H9 (cell line): ENCODE measurements around the gene ATP8B2. TPM values are rescaled to one million over a fixed set of nuclear protein-coding genes. Genes with fewer than 3 reads are reported as not detected.
"Not testable (repeated sequence)": the region's sequence is repeated elsewhere in the genome, so short reads cannot be mapped to it uniquely, and the experiment has no call there.

ENCODE experiments used
- DNase-seq: peaks from one replicate; pipeline ENCODE4 v3.0.0-alpha.2; 2017
- H2AFZ ChIP-seq: one replicate; pipeline ENCODE4 v1.6.1; 2013; ENCODE audit warnings: mild to moderate bottlenecking, low read length, control low read depth, moderate library complexity
- H2AK5ac ChIP-seq: 2 replicates; pipeline ENCODE4 v1.6.1; 2013; ENCODE audit warnings: low read length, control low read depth, mixed read lengths; ENCODE audit not compliant: insufficient read length
- H2BK120ac ChIP-seq: one replicate; pipeline ENCODE4 v1.6.1; 2013; ENCODE audit warnings: low read depth, mild to moderate bottlenecking, low read length, control low read depth, inconsistent platforms; ENCODE audit not compliant: poor library complexity, severe bottlenecking
- H2BK12ac ChIP-seq: 2 replicates; pipeline ENCODE4 v1.6.1; 2013; ENCODE audit warnings: low read length, control low read depth, mixed read lengths, low read depth; ENCODE audit not compliant: insufficient read length
- H2BK15ac ChIP-seq: 2 replicates; pipeline ENCODE4 v1.6.1; 2013; ENCODE audit warnings: low read depth, low read length, control low read depth
- H2BK20ac ChIP-seq: one replicate; pipeline ENCODE4 v1.6.1; 2013; ENCODE audit warnings: low read depth, mild to moderate bottlenecking, low read length, control low read depth, inconsistent platforms; ENCODE audit not compliant: poor library complexity, severe bottlenecking
- H2BK5ac ChIP-seq: 2 replicates; pipeline ENCODE4 v1.6.1; 2013; ENCODE audit warnings: low read length, control low read depth, mixed read lengths; ENCODE audit not compliant: insufficient read length
- H3K14ac ChIP-seq: 2 replicates; pipeline ENCODE4 v1.6.1; 2013; ENCODE audit warnings: low read length, control low read depth; ENCODE audit not compliant: insufficient read depth
- H3K18ac ChIP-seq: 2 replicates; pipeline ENCODE4 v1.6.1; 2013; ENCODE audit warnings: low read depth, mild to moderate bottlenecking, mixed read lengths, low read length, control low read depth; ENCODE audit not compliant: insufficient read length
- H3K23ac ChIP-seq: 2 replicates; pipeline ENCODE4 v1.6.1; 2013; ENCODE audit warnings: low read length, control low read depth, mixed read lengths, low read depth; ENCODE audit not compliant: insufficient read length
- H3K23me2 ChIP-seq: 2 replicates; pipeline ENCODE4 v1.6.1; 2013; ENCODE audit warnings: low read depth, mild to moderate bottlenecking, mixed read lengths, low read length, control low read depth; ENCODE audit not compliant: insufficient read length, poor library complexity, severe bottlenecking
- H3K27ac ChIP-seq: 2 replicates; pipeline ENCODE4 v1.5.1; 2013; ENCODE audit warnings: low read length, control low read depth, mixed read lengths, low read depth; ENCODE audit not compliant: insufficient read length
- H3K27me3 ChIP-seq: 2 replicates; pipeline ENCODE4 v1.6.1; 2013; ENCODE audit warnings: low read length, control low read depth, inconsistent platforms; ENCODE audit not compliant: insufficient read depth
- H3K4ac ChIP-seq: 2 replicates; pipeline ENCODE4 v1.6.1; 2013; ENCODE audit warnings: low read depth, mild to moderate bottlenecking, control low read depth, inconsistent platforms, low read length, moderate library complexity
- H3K4me1 ChIP-seq: 2 replicates; pipeline ENCODE4 v1.6.1; 2013; ENCODE audit warnings: low read length, control low read depth, inconsistent platforms; ENCODE audit not compliant: insufficient read depth
- H3K4me2 ChIP-seq: 2 replicates; pipeline ENCODE4 v1.6.1; 2013; ENCODE audit warnings: low read length, control low read depth, mixed read lengths; ENCODE audit not compliant: insufficient read length, insufficient read depth
- H3K56ac ChIP-seq: 2 replicates; pipeline ENCODE4 v1.6.1; 2013; ENCODE audit warnings: low read depth, mild to moderate bottlenecking, mixed read lengths, low read length, control low read depth; ENCODE audit not compliant: insufficient read length
- H3K79me1 ChIP-seq: 2 replicates; pipeline ENCODE4 v1.6.1; 2013; ENCODE audit warnings: low read depth, mild to moderate bottlenecking, moderate library complexity, low read length, control low read depth, inconsistent platforms; ENCODE audit not compliant: insufficient read depth, poor library complexity, severe bottlenecking
- H3K79me2 ChIP-seq: 2 replicates; pipeline ENCODE4 v1.6.1; 2013; ENCODE audit warnings: low read length, control low read depth, inconsistent platforms; ENCODE audit not compliant: insufficient read depth
- H3K9ac ChIP-seq: 2 replicates; pipeline ENCODE4 v1.6.1; 2013; ENCODE audit warnings: low read length, control low read depth, mixed read lengths; ENCODE audit not compliant: insufficient read length; ENCODE audit errors: extremely low read depth
- H3K9me3 ChIP-seq: one replicate; pipeline ENCODE4 v1.6.1; 2013; ENCODE audit warnings: low read depth, low read length, inconsistent platforms; ENCODE audit not compliant: control insufficient read depth
- H3T11ph ChIP-seq: one replicate; pipeline ENCODE4 v1.6.1; 2013; ENCODE audit warnings: mild to moderate bottlenecking, low read length, control low read depth, inconsistent platforms
- H4K20me1 ChIP-seq: one replicate; pipeline ENCODE4 v1.6.1; 2013; ENCODE audit not compliant: control insufficient read depth, insufficient read length, insufficient read depth
- H4K5ac ChIP-seq: 2 replicates; pipeline ENCODE4 v1.6.1; 2013; ENCODE audit warnings: low read depth, mild to moderate bottlenecking, mixed read lengths, low read length, control low read depth; ENCODE audit not compliant: insufficient read length
- H4K8ac ChIP-seq: replicated peaks from 2 replicates; pipeline ENCODE4 v1.6.1; 2013; ENCODE audit warnings: low read length, control low read depth, mixed read lengths, low read depth; ENCODE audit not compliant: insufficient read length
- H4K91ac ChIP-seq: 2 replicates; pipeline ENCODE4 v1.6.1; 2013; ENCODE audit warnings: low read depth, mild to moderate bottlenecking, moderate library complexity, mixed read lengths, low read length, control low read depth; ENCODE audit not compliant: insufficient read length
- H3K27ac Mint-ChIP-seq, 3 experiments: 2 replicates in 2 of 3; 3 replicates in 1 of 3; pipeline ENCODE4 v1.8.0; 2020 to 2021; ENCODE audit warnings: mixed read lengths in 3 of 3, mild to moderate bottlenecking in 1 of 3, moderate library complexity in 1 of 3
- H3K27me3 Mint-ChIP-seq: 2 replicates; pipeline ENCODE4 v1.8.0; 2021; ENCODE audit warnings: low read depth, mild to moderate bottlenecking, moderate library complexity, mixed read lengths
- H3K36me3 Mint-ChIP-seq, 3 experiments: 2 replicates in 2 of 3; 3 replicates in 1 of 3; pipeline ENCODE4 v1.8.0; 2020 to 2021; ENCODE audit warnings: low read depth in 3 of 3, mixed read lengths in 3 of 3; ENCODE audit not compliant: insufficient read depth in 1 of 3
- H3K4me1 Mint-ChIP-seq, 2 experiments: 2 replicates each; pipeline ENCODE4 v1.8.0; 2020; ENCODE audit warnings: mixed read lengths in 2 of 2
- H3K4me3 Mint-ChIP-seq, 2 experiments: 2 replicates in 1 of 2; 3 replicates in 1 of 2; pipeline ENCODE4 v1.8.0; 2020 to 2021; ENCODE audit warnings: mild to moderate bottlenecking in 2 of 2, mixed read lengths in 2 of 2, moderate library complexity in 1 of 2
- H3K9me3 Mint-ChIP-seq, 2 experiments: 2 replicates in 1 of 2; 3 replicates in 1 of 2; pipeline ENCODE4 v1.8.0; 2020; ENCODE audit warnings: mild to moderate bottlenecking in 2 of 2, mixed read lengths in 2 of 2, moderate library complexity in 1 of 2
- WGBS: extraction: QIAGEN DNeasy Blood & Tissue Kit; methylation state at CpG from one replicate; pipeline ENCODE4 v1.1.7; 2013; ENCODE audit warnings: missing lambda C conversion rate, low lambda C conversion rate, mixed read lengths; ENCODE audit not compliant: insufficient read length; ENCODE audit errors: extremely low coverage; 5-methylcytosine and 5-hydroxymethylcytosine counted together
- total RNA-seq: library from RNA; stranded (reverse); gene quantifications from 2 replicates; pipeline ENCODE4 v1.2.1, GENCODE V29; 2021
- TF ChIP-seq, protein P1 (sequence below): fragments of 200-600 bp; sonication (generic); conservative IDR thresholded peaks from 3 replicates; pipeline ENCODE4 v1.8.0; 2021; ENCODE audit warnings: antibody characterized with exemption, mild to moderate bottlenecking

The ATP8B2 gene
- total RNA-seq, 1 experiment from 2014 or later, result 37.6 TPM

DNA sequence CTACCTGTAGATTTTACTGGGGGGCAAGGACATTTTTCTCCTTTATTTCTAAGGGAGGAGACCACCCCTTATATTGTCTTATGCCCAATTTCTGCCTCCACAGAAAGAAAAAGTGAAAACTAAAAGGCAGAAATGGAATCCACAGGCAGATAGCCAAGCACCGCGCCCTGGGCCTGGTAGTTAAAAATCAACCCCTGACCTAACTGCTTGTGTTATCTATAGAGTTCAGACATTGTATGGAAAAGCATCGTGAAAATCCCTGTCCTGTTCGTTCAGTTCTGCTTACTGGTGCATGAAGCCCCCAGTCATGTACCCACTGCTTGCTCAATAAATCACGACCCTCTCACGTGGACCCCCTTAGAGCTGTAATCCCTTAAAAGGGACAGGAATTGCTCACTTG, 46.1 kb downstream of the ATP8B2 start:
- TF ChIP-seq, protein P1, sequence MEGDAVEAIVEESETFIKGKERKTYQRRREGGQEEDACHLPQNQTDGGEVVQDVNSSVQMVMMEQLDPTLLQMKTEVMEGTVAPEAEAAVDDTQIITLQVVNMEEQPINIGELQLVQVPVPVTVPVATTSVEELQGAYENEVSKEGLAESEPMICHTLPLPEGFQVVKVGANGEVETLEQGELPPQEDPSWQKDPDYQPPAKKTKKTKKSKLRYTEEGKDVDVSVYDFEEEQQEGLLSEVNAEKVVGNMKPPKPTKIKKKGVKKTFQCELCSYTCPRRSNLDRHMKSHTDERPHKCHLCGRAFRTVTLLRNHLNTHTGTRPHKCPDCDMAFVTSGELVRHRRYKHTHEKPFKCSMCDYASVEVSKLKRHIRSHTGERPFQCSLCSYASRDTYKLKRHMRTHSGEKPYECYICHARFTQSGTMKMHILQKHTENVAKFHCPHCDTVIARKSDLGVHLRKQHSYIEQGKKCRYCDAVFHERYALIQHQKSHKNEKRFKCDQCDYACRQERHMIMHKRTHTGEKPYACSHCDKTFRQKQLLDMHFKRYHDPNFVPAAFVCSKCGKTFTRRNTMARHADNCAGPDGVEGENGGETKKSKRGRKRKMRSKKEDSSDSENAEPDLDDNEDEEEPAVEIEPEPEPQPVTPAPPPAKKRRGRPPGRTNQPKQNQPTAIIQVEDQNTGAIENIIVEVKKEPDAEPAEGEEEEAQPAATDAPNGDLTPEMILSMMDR, result no peak
- H3K9me3 ChIP-seq, result no peaks in the 10 kb centered on the region
- H4K5ac ChIP-seq, result no peak overlapping the region
- no peaks in the 10 kb centered on the region for H3K79me1 ChIP-seq
- H3K79me2 ChIP-seq, result no peaks in the 10 kb centered on the region
- H2AK5ac ChIP-seq, result no peak overlapping the region
- H3K23ac ChIP-seq, result no peak overlapping the region
- H2BK12ac ChIP-seq, result no peak overlapping the region
- no peak for DNase-seq
- Mint-ChIP-seq H3K4me1 (no peaks in the 10 kb centered on the region), H3K4me3 (no peak overlapping the region), H3K27me3 (no peaks in the 10 kb centered on the region), H3K9me3 (no peaks in the 10 kb centered on the region), H3K36me3 (no peaks in the 10 kb centered on the region), H3K27ac (no peak overlapping the region)
- no peaks in the 10 kb centered on the region for H4K20me1 ChIP-seq
- H4K91ac ChIP-seq, result no peak overlapping the region
- no peaks in the 10 kb centered on the region for H3K27me3 ChIP-seq
- H3K18ac ChIP-seq, result no peak overlapping the region
- no peak overlapping the region for H3K4ac ChIP-seq
- no peaks in the 10 kb centered on the region for H3K23me2 ChIP-seq
- no peak overlapping the region for H3K56ac ChIP-seq
- no peak overlapping the region for H3T11ph ChIP-seq
- no peak overlapping the region for H3K14ac ChIP-seq
- H4K8ac ChIP-seq, result no peak overlapping the region
- no peak overlapping the region for H3K4me2 ChIP-seq
- no peak overlapping the region for H3K9ac ChIP-seq
- H2BK120ac ChIP-seq, result no peak overlapping the region
- H2AFZ ChIP-seq, result no peak overlapping the region
- WGBS, result no CpG with 5 or more reads among the region's 6 CpGs
- no peak overlapping the region for H2BK5ac ChIP-seq
- no peak overlapping the region for H2BK15ac ChIP-seq
- H3K27ac ChIP-seq, result no peak overlapping the region
- no peak overlapping the region for H2BK20ac ChIP-seq
- H3K4me1 ChIP-seq, result no peaks in the 10 kb centered on the region

DNA sequence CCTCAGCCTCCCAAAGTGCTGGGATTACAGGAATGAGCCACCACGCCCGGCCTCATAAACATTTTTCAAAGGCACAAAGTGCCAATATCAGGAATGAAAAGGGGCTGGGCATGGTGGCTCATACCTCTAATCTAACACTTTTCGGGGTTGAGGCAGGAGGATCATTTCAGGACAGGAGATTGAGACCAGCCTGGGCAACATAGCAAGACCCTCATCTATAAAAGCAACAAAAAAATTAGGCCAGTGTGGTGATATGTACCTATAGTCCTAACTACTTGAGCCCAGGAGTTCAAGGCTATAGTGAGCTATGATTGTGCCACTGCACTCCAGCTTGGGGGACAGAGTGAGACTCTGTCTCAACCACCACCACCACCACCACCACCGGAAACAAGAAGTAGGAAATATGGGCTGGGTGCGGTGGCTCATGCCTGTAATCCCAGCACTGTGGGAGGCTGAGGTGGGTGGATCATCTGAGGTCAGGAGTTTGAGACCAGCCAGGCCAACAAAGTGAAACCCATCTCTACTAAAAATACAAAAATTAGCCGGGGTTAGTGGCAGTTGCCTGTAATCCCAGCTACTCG, 48.5 kb downstream of the ATP8B2 start:
- not testable (repeated sequence) for H3T11ph ChIP-seq, H3K9ac ChIP-seq, H3K9me3 Mint-ChIP-seq, H2BK15ac ChIP-seq, H3K4me2 ChIP-seq, H3K4me3 Mint-ChIP-seq, H4K91ac ChIP-seq, H2AFZ ChIP-seq, H3K9me3 ChIP-seq, H3K4ac ChIP-seq, H4K20me1 ChIP-seq, H3K18ac ChIP-seq, H3K36me3 Mint-ChIP-seq, H2BK5ac ChIP-seq, H3K27ac ChIP-seq, H3K23me2 ChIP-seq, H4K8ac ChIP-seq, H2AK5ac ChIP-seq, H3K56ac ChIP-seq, H3K23ac ChIP-seq, H2BK20ac ChIP-seq, H3K14ac ChIP-seq, H3K4me1 ChIP-seq, H2BK120ac ChIP-seq, H3K79me1 ChIP-seq, H2BK12ac ChIP-seq, H3K4me1 Mint-ChIP-seq, H4K5ac ChIP-seq, H3K27me3 ChIP-seq, H3K79me2 ChIP-seq, H3K27me3 Mint-ChIP-seq, H3K27ac Mint-ChIP-seq, DNase-seq
- WGBS, result no CpG with 5 or more reads among the region's 7 CpGs
